Measurements from ENCODE around the gene IL11RA.

DNA sequence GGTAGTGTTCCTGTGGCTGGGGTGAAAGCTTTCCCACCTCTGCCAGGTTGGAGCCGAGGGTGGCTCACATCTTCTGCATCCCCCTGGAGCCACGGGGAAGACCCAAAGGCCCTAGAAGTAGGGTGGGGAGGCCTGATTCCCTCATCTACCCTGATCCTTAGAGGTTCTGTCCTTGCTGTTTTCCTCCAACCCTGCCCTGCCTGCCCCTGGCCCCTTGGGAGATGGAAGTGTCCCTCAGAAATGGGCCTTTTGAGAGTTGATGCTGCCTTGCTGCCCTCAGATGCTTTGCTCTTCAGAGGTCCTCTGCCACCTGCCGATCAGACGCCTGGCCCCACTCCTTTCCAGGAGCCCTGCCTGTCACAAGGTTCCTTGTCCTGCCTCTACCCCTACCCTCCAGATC lies 32.8 kb downstream of the IL11RA start:
- TF ChIP-seq POLR2A (IDR thresholded peaks at IDR 0.05) = no peak
- TF ChIP-seq, protein P1, sequence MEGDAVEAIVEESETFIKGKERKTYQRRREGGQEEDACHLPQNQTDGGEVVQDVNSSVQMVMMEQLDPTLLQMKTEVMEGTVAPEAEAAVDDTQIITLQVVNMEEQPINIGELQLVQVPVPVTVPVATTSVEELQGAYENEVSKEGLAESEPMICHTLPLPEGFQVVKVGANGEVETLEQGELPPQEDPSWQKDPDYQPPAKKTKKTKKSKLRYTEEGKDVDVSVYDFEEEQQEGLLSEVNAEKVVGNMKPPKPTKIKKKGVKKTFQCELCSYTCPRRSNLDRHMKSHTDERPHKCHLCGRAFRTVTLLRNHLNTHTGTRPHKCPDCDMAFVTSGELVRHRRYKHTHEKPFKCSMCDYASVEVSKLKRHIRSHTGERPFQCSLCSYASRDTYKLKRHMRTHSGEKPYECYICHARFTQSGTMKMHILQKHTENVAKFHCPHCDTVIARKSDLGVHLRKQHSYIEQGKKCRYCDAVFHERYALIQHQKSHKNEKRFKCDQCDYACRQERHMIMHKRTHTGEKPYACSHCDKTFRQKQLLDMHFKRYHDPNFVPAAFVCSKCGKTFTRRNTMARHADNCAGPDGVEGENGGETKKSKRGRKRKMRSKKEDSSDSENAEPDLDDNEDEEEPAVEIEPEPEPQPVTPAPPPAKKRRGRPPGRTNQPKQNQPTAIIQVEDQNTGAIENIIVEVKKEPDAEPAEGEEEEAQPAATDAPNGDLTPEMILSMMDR (IDR thresholded peaks at IDR 0.05) = no peak
